GM18907 (cell line): ENCODE data around the gene ZNF425.
"Not testable (repeated sequence)": the region's sequence is repeated elsewhere in the genome, so short reads cannot be mapped to it uniquely, and the experiment has no call there.

Source experiments
- ATAC-seq: cut with Tn5 transposase; IDR thresholded peaks from one replicate; pipeline ENCODE4 v1.9.1; 2021; ENCODE audit warnings: mild to moderate bottlenecking, moderate library complexity; ENCODE audit not compliant: unreplicated experiment

Gene ZNF425

GRCh38 chr7:149133028-149133710 is 7.0 kb upstream of the ZNF425 start:
- no peak for ATAC-seq

- no peak for ATAC-seq
These were observed 4.6 kb upstream of the ZNF425 start for GRCh38 chr7:149130572-149131198.

- peak; percentile 60 for ATAC-seq
These were observed 640 bp upstream of the ZNF425 start for GRCh38 chr7:149126662-149127266.

GRCh38 chr7:149125189-149125862 is 798 bp downstream of the ZNF425 start:
- peak; percentile 9 for ATAC-seq

GRCh38 chr7:149109969-149110368 is 16.2 kb downstream of the ZNF425 start:
- ATAC-seq, result no peak

GRCh38 chr7:149104749-149105148 is 21.4 kb downstream of the ZNF425 start:
- no peak for ATAC-seq

- no peak for ATAC-seq
These were observed 21.9 kb downstream of the ZNF425 start for GRCh38 chr7:149104214-149104613.

GRCh38 chr7:149103424-149103823 is 22.7 kb downstream of the ZNF425 start:
- ATAC-seq, result no peak

- no peak for ATAC-seq
These were observed 23.5 kb downstream of the ZNF425 start for GRCh38 chr7:149102666-149103065.

GRCh38 chr7:149100821-149101220 is 25.3 kb downstream of the ZNF425 start:
- ATAC-seq, result no peak

- ATAC-seq, result no peak
These were observed 27.1 kb downstream of the ZNF425 start for GRCh38 chr7:149099058-149099457.

GRCh38 chr7:149097088-149097487 is 29.0 kb downstream of the ZNF425 start:
- ATAC-seq, result no peak

- no peak for ATAC-seq
These were observed 32.9 kb downstream of the ZNF425 start for GRCh38 chr7:149093228-149093627.

- ATAC-seq, result not testable (repeated sequence)
These were observed 33.9 kb downstream of the ZNF425 start for GRCh38 chr7:149092244-149092643.

- peak; percentile 89 for ATAC-seq
These were observed 35.5 kb downstream of the ZNF425 start, which contains the start of gene ZNF786 for GRCh38 chr7:149090397-149091195. TSS of gene ZNF786 (minus strand) at chr7:149090718. CDS start at chr7:149090640, 78 bp downstream.

GRCh38 chr7:149087376-149087775 is 38.7 kb downstream of the ZNF425 start:
- ATAC-seq, result no peak

GRCh38 chr7:149085866-149086265 is 40.3 kb downstream of the ZNF425 start:
- ATAC-seq, result no peak

- ATAC-seq, result no peak
These were observed 41.7 kb downstream of the ZNF425 start for GRCh38 chr7:149084407-149084806.

GRCh38 chr7:149081914-149082313 is 44.2 kb downstream of the ZNF425 start:
- ATAC-seq, result no peak

- ATAC-seq, result no peak
These were observed 48.5 kb downstream of the ZNF425 start for GRCh38 chr7:149077594-149077993.

- no peak for ATAC-seq
These were observed 50.8 kb downstream of the ZNF425 start for GRCh38 chr7:149075286-149075685.
